ENCODE results near the gene TBL1X. TPM values are rescaled to one million over a fixed set of nuclear protein-coding genes. Genes with fewer than 3 reads are reported as not detected.

TBL1X gene
- polyA plus RNA-seq, 1 donor (not counting 4 experiments of a cell fraction or from before 2014, with no cell fraction given), result 2.2 TPM

- dilution Hi-C loops (cut with MboI; ENCODE audit: extremely low pct_ligation_motif_present, low sequenced_read_pairs), result no loop called here
Observed at GRCh38 chrX:9690046-9690445, 225.2 kb downstream of the TBL1X start.

GRCh38 chrX:9693307-9694001 lies 228.6 kb downstream of the TBL1X start:
- no peak overlapping the region for H3K4me3 ChIP-seq (ENCODE audit: control insufficient read depth in 2 of 3, extremely low read depth in 1 of 3, insufficient read depth in 2 of 3, low read depth in 1 of 3, low read length in 3 of 3)
- no peak overlapping the region for H3K9ac ChIP-seq (ENCODE audit: control insufficient read depth, extremely low read depth, insufficient read depth, low read length)
- FAIRE-seq (no peak), DNase-seq (ENCODE audit: low read depth, low spot score) (no peak)
- TF ChIP-seq, protein P1, sequence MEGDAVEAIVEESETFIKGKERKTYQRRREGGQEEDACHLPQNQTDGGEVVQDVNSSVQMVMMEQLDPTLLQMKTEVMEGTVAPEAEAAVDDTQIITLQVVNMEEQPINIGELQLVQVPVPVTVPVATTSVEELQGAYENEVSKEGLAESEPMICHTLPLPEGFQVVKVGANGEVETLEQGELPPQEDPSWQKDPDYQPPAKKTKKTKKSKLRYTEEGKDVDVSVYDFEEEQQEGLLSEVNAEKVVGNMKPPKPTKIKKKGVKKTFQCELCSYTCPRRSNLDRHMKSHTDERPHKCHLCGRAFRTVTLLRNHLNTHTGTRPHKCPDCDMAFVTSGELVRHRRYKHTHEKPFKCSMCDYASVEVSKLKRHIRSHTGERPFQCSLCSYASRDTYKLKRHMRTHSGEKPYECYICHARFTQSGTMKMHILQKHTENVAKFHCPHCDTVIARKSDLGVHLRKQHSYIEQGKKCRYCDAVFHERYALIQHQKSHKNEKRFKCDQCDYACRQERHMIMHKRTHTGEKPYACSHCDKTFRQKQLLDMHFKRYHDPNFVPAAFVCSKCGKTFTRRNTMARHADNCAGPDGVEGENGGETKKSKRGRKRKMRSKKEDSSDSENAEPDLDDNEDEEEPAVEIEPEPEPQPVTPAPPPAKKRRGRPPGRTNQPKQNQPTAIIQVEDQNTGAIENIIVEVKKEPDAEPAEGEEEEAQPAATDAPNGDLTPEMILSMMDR (optimal IDR thresholded peaks at IDR 0.05 in 1 of 3, IDR thresholded peaks at IDR 0.05 in 1 of 3, conservative IDR thresholded peaks at IDR 0.05 in 1 of 3; ENCODE audit: extremely low read depth in 1 of 3, insufficient read depth in 2 of 3, low read length in 3 of 3), result no peak
- no peak for TF ChIP-seq EZH2 (IDR thresholded peaks at IDR 0.05; ENCODE audit: low read length)
- H3K27ac ChIP-seq (ENCODE audit: control insufficient read depth, insufficient read depth, low read length), result no peak overlapping the region
- no peaks in the 10 kb centered on the region for H3K79me2 ChIP-seq (ENCODE audit: control insufficient read depth, insufficient read depth, low read length)
- H3K4me1 ChIP-seq (ENCODE audit: control insufficient read depth, extremely low read depth, insufficient read depth, low read length), result no peaks in the 10 kb centered on the region
- no peak overlapping the region for H3K4me2 ChIP-seq (ENCODE audit: control insufficient read depth, extremely low read depth, insufficient read depth, low read depth, low read length)
- H4K20me1 ChIP-seq (ENCODE audit: control insufficient read depth, extremely low read depth, insufficient read depth, low read length), result no peaks in the 10 kb centered on the region
- H3K9me3 ChIP-seq (ENCODE audit: control insufficient read depth, low read depth, low read length), result peaks cover 2% of the 10 kb centered on the region
- H3K27me3 ChIP-seq (ENCODE audit: control insufficient read depth, extremely low read depth, insufficient read depth, low read length), result no peaks in the 10 kb centered on the region
- H2AFZ ChIP-seq (ENCODE audit: control insufficient read depth, low read length), result no peak overlapping the region
- dilution Hi-C loops (cut with MboI; ENCODE audit: extremely low pct_ligation_motif_present, low sequenced_read_pairs), result no loop called here
- no peaks in the 10 kb centered on the region for H3K9me1 ChIP-seq (ENCODE audit: control insufficient read depth, extremely low read depth, insufficient read depth, low read length)
- no peaks in the 10 kb centered on the region for H3K36me3 ChIP-seq (ENCODE audit: control insufficient read depth in 2 of 2, extremely low read depth in 1 of 2, insufficient read depth in 2 of 2, low read length in 2 of 2)

More at GRCh38 chrX:9690046-9690445, 225.2 kb downstream of the TBL1X start:
- Histone ChIP-seq H3K4me3 (ENCODE audit: control insufficient read depth in 2 of 3, extremely low read depth in 1 of 3, insufficient read depth in 2 of 3, low read depth in 1 of 3, low read length in 3 of 3) (no peak overlapping the region), H3K27ac (ENCODE audit: control insufficient read depth, insufficient read depth, low read length) (no peak overlapping the region), H2AFZ (ENCODE audit: control insufficient read depth, low read length) (no peak overlapping the region), H3K4me2 (ENCODE audit: control insufficient read depth, extremely low read depth, insufficient read depth, low read depth, low read length) (no peak overlapping the region), H3K9me1 (ENCODE audit: control insufficient read depth, extremely low read depth, insufficient read depth, low read length) (no peaks in the 10 kb centered on the region), H3K9ac (ENCODE audit: control insufficient read depth, extremely low read depth, insufficient read depth, low read length) (no peak overlapping the region), H3K9me3 (ENCODE audit: control insufficient read depth, low read depth, low read length) (peaks cover 2% of the 10 kb centered on the region), H3K36me3 (ENCODE audit: control insufficient read depth in 2 of 2, extremely low read depth in 1 of 2, insufficient read depth in 2 of 2, low read length in 2 of 2) (no peaks in the 10 kb centered on the region), H3K4me1 (ENCODE audit: control insufficient read depth, extremely low read depth, insufficient read depth, low read length) (no peaks in the 10 kb centered on the region), H3K79me2 (ENCODE audit: control insufficient read depth, insufficient read depth, low read length) (no peaks in the 10 kb centered on the region), H4K20me1 (ENCODE audit: control insufficient read depth, extremely low read depth, insufficient read depth, low read length) (no peaks in the 10 kb centered on the region), H3K27me3 (ENCODE audit: control insufficient read depth, extremely low read depth, insufficient read depth, low read length) (no peaks in the 10 kb centered on the region)
- no peak for DNase-seq (ENCODE audit: low read depth, low spot score)
- no peak for FAIRE-seq
- TF ChIP-seq, protein P1 (optimal IDR thresholded peaks at IDR 0.05 in 1 of 3, IDR thresholded peaks at IDR 0.05 in 1 of 3, conservative IDR thresholded peaks at IDR 0.05 in 1 of 3; ENCODE audit: extremely low read depth in 1 of 3, insufficient read depth in 2 of 3, low read length in 3 of 3), result no peak
- no peak for TF ChIP-seq EZH2 (IDR thresholded peaks at IDR 0.05; ENCODE audit: low read length)

Measured in keratinocyte (primary cell).